Raji (cell line): ENCODE measurements around the gene SLC38A9.

ENCODE experiments used
- POLR2A ChIP-seq: IDR thresholded peaks from 2 replicates; pipeline ENCODE4 v1.6.1; 2011; ENCODE audit warnings: low read depth, low read length, control low read depth; ENCODE audit not compliant: insufficient read depth

The SLC38A9 gene

GRCh38 chr5:55580042-55580441, 132.1 kb downstream of the SLC38A9 start:
- TF ChIP-seq POLR2A: no peak

- no peak for TF ChIP-seq POLR2A
Observed at GRCh38 chr5:55578771-55579170, 133.4 kb downstream of the SLC38A9 start.

GRCh38 chr5:55577353-55578060, 134.6 kb downstream of the SLC38A9 start:
- no peak for TF ChIP-seq POLR2A

- TF ChIP-seq POLR2A: no peak
Observed at GRCh38 chr5:55576661-55577060, 135.5 kb downstream of the SLC38A9 start.
